Ecto neural progenitor cell (in vitro differentiated cells): Measurements from ENCODE around the gene ZMIZ2.
"Not testable (repeated sequence)": the region's sequence is repeated elsewhere in the genome, so short reads cannot be mapped to it uniquely, and the experiment has no call there.

Experiments used
- DNase-seq: peaks from one replicate; pipeline ENCODE4 v3.0.0-alpha.2; 2018; ENCODE audit warnings: low spot score

Gene ZMIZ2

GRCh38 chr7:44802418-44803025 is 53.9 kb downstream of the ZMIZ2 start:
- DNase-seq, result no peak

GRCh38 chr7:44803828-44804519 is 55.3 kb downstream of the ZMIZ2 start:
- DNase-seq, result not testable (repeated sequence)

- DNase-seq, result no peak
Observed at GRCh38 chr7:44805950-44806349, 57.3 kb downstream of the ZMIZ2 start.

- no peak for DNase-seq
Observed at GRCh38 chr7:44808914-44809393, 60.3 kb downstream of the ZMIZ2 start.

GRCh38 chr7:44811093-44811492 is 62.4 kb downstream of the ZMIZ2 start:
- no peak for DNase-seq

- DNase-seq, result no peak
Observed at GRCh38 chr7:44811571-44811970, 62.9 kb downstream of the ZMIZ2 start.

- no peak for DNase-seq
Observed at GRCh38 chr7:44814919-44815318, 66.3 kb downstream of the ZMIZ2 start.

GRCh38 chr7:44819292-44819691 is 70.6 kb downstream of the ZMIZ2 start:
- DNase-seq, result no peak
